GM23338 (cell line): ENCODE results near the gene KIF1A. TPM values are rescaled to one million over a fixed set of nuclear protein-coding genes. Genes with fewer than 3 reads are reported as not detected.
A peak's percentile ranks its signal among the peaks of the same experiment; 100 is the strongest.

ENCODE experiments used
- ATAC-seq: fragments of 200-7000 bp; cut with Tn5 transposase; 3 replicates; pipeline ENCODE4 v1.9.1; 2020
- DNase-seq: peaks from one replicate; pipeline ENCODE4 v3.0.0-alpha.2; 2015; ENCODE audit warnings: low spot score
- H2AFZ ChIP-seq: fragments of 200-600 bp; sonication (generic); 2 replicates; pipeline ENCODE4 v1.8.0; 2016; ENCODE audit warnings: antibody characterized with exemption, mild to moderate bottlenecking, moderate library complexity
- H3F3A ChIP-seq: fragments of 200-600 bp; sonication (generic); replicated peaks from 2 replicates; pipeline ENCODE4 v1.8.0; 2017; ENCODE audit warnings: antibody characterized with exemption, mixed run types, low read depth
- H3K27ac ChIP-seq: fragments of 200-600 bp; sonication (generic); 2 replicates; pipeline ENCODE4 v1.6.1; 2016; ENCODE audit warnings: low read depth
- H3K27me3 ChIP-seq: fragments of 200-600 bp; sonication (generic); 2 replicates; pipeline ENCODE4 v1.8.0; 2016; ENCODE audit warnings: mild to moderate bottlenecking, mixed run types, moderate library complexity; ENCODE audit not compliant: insufficient read depth
- H3K36me3 ChIP-seq: fragments of 200-600 bp; sonication (generic); 2 replicates; pipeline ENCODE4 v1.8.0; 2016; ENCODE audit warnings: mild to moderate bottlenecking; ENCODE audit not compliant: insufficient read depth
- H3K4me1 ChIP-seq: fragments of 200-600 bp; sonication (generic); 2 replicates; pipeline ENCODE4 v1.8.0; 2016; ENCODE audit warnings: mild to moderate bottlenecking, moderate library complexity; ENCODE audit not compliant: insufficient read depth
- H3K4me2 ChIP-seq: fragments of 200-600 bp; sonication (generic); 2 replicates; pipeline ENCODE4 v1.7.1; 2017; ENCODE audit warnings: mixed run types
- H3K4me3 ChIP-seq: fragments of 200-600 bp; sonication (generic); 2 replicates; pipeline ENCODE4 v1.6.1; 2016; ENCODE audit warnings: mixed run types
- H3K79me2 ChIP-seq: fragments of 200-600 bp; sonication (generic); replicated peaks from 2 replicates; pipeline ENCODE4 v1.8.0; 2017; ENCODE audit warnings: mild to moderate bottlenecking; ENCODE audit not compliant: insufficient read depth
- H3K9me2 ChIP-seq: fragments of 200-600 bp; sonication (generic); 2 replicates; pipeline ENCODE4 v1.8.0; 2017; ENCODE audit not compliant: insufficient read depth
- H4K20me1 ChIP-seq: fragments of 200-600 bp; sonication (generic); replicated peaks from 2 replicates; pipeline ENCODE4 v1.8.0; 2017; ENCODE audit warnings: mild to moderate bottlenecking; ENCODE audit not compliant: insufficient read depth
- H3K27ac Mint-ChIP-seq: 2 replicates; pipeline ENCODE4 v1.8.0; 2020; ENCODE audit warnings: inconsistent platforms, mild to moderate bottlenecking, moderate library complexity, mixed read lengths
- H3K27me3 Mint-ChIP-seq: 3 replicates; pipeline ENCODE4 v1.8.0; 2022; ENCODE audit warnings: low read depth, mild to moderate bottlenecking, moderate library complexity, mixed read lengths, inconsistent platforms; ENCODE audit not compliant: insufficient read depth, poor library complexity
- H3K36me3 Mint-ChIP-seq: 3 replicates; pipeline ENCODE4 v1.8.0; 2021; ENCODE audit warnings: low read depth, mild to moderate bottlenecking, inconsistent platforms, moderate library complexity, mixed read lengths
- H3K4me1 Mint-ChIP-seq: 3 replicates; pipeline ENCODE4 v1.8.0; 2020; ENCODE audit warnings: mild to moderate bottlenecking, inconsistent platforms, mixed read lengths
- H3K4me3 Mint-ChIP-seq: 3 replicates; pipeline ENCODE4 v1.8.0; 2021; ENCODE audit warnings: moderate library complexity, mild to moderate bottlenecking, inconsistent platforms, mixed read lengths
- H3K9me3 Mint-ChIP-seq: 3 replicates; pipeline ENCODE4 v1.8.0; 2020; ENCODE audit warnings: moderate library complexity, mild to moderate bottlenecking, inconsistent platforms, mixed read lengths
- CREB1 ChIP-seq: fragments of 250-450 bp; sonication (Bioruptor Pico); IDR thresholded peaks from 2 replicates; pipeline ENCODE4 v1.5.0; 2020; ENCODE audit warnings: low read depth, mild to moderate bottlenecking, moderate library complexity
- EZH2 ChIP-seq: fragments of 200-600 bp; sonication (generic); IDR thresholded peaks from one replicate; pipeline ENCODE4 v1.8.0; 2017; ENCODE audit warnings: antibody characterized with exemption, mild to moderate bottlenecking, low read depth; ENCODE audit not compliant: unreplicated experiment
- JUNB ChIP-seq: IDR thresholded peaks from one replicate; pipeline ENCODE4 v1.6.1; 2016; ENCODE audit warnings: antibody characterized with exemption; ENCODE audit not compliant: unreplicated experiment
- NANOG ChIP-seq: IDR thresholded peaks from 2 replicates; pipeline ENCODE4 v1.6.1; 2016; ENCODE audit warnings: antibody characterized with exemption, borderline replicate concordance
- REST ChIP-seq: IDR thresholded peaks from one replicate; pipeline ENCODE4 v1.6.1; 2018; ENCODE audit warnings: antibody characterized with exemption; ENCODE audit not compliant: unreplicated experiment
- polyA plus RNA-seq: library from polyadenylated mRNA; unstranded; fragments of >200 nt; fragmentation: Nextera tagmentation; extraction: Ambion mirVana; gene quantifications from 2 replicates; pipeline ENCODE4 v1.2.1, GENCODE V29; 2016
- total RNA-seq: library from RNA; depleted of rRNA; stranded (reverse); fragments of >200 nt; shearing (Covaris generic); gene quantifications from 2 replicates; pipeline ENCODE4 v1.2.3, GENCODE V29; 2014
- TF ChIP-seq, protein P1 (sequence below): fragments of 250-450 bp; sonication (Bioruptor Pico); IDR thresholded peaks from 2 replicates; pipeline ENCODE4 v1.5.0; 2020; ENCODE audit warnings: mild to moderate bottlenecking, moderate library complexity

KIF1A gene
- total and polyA plus RNA-seq, 2 experiments from 2014 or later: 169 to 214 TPM

DNA sequence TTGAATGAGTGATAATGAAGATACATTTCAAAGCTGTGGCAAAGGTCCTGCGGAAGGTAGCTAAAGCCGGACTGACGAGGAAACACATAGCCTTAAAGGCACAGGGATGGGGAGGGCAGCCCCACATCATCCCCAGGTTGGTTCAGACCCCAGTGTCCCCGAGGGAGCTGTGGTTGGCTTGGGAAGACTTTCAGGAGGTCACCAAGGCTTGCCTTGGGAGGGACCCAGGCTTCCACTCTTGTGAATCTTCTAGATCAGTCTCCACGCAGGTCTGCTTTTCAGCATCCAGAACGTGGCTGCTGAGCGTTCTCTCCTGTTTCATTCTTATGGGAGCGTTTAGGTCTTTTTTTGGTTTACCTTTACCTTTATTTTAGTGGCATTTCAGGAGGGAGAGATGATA, 16.8 kb downstream of the KIF1A start:
- H3K9me2 ChIP-seq: no peaks in the 10 kb centered on the region
- DNase-seq (no peak), ATAC-seq (no peak)
- TF ChIP-seq REST (no peak), JUNB (no peak), NANOG (no peak), CREB1 (CRISPR knock-in tag) (no peak)
- 0 out of 2 replicates have a peak, but pooled peaks cover 3% of the 10 kb centered on the region for H3F3A ChIP-seq
- H3K36me3 Mint-ChIP-seq: peaks cover 58% of the 10 kb centered on the region
- 0 out of 2 replicates have a peak, but pooled peaks cover 5% of the 10 kb centered on the region for H3K4me1 ChIP-seq
- H4K20me1 ChIP-seq: peaks cover 68% of the 10 kb centered on the region
- no peak overlapping the region for H3K4me2 ChIP-seq
- H3K9me3 Mint-ChIP-seq: no peaks in the 10 kb centered on the region
- no peak overlapping the region for H3K27ac ChIP-seq
- H3K27ac Mint-ChIP-seq: 0 out of 2 replicates have a peak overlapping the region, but pooled peaks have one; percentile 10
- H3K79me2 ChIP-seq: peaks cover 97% of the 10 kb centered on the region
- H3K4me1 Mint-ChIP-seq: peaks cover 53% of the 10 kb centered on the region
- peaks cover 4% of the 10 kb centered on the region for H3K27me3 Mint-ChIP-seq
- H2AFZ ChIP-seq: no peak overlapping the region
- H3K27me3 ChIP-seq: no peaks in the 10 kb centered on the region
- no peak overlapping the region for H3K4me3 Mint-ChIP-seq
- H3K36me3 ChIP-seq: no peaks in the 10 kb centered on the region; the same call in 1 of the 2 replicates
- no peak overlapping the region for H3K4me3 ChIP-seq

DNA sequence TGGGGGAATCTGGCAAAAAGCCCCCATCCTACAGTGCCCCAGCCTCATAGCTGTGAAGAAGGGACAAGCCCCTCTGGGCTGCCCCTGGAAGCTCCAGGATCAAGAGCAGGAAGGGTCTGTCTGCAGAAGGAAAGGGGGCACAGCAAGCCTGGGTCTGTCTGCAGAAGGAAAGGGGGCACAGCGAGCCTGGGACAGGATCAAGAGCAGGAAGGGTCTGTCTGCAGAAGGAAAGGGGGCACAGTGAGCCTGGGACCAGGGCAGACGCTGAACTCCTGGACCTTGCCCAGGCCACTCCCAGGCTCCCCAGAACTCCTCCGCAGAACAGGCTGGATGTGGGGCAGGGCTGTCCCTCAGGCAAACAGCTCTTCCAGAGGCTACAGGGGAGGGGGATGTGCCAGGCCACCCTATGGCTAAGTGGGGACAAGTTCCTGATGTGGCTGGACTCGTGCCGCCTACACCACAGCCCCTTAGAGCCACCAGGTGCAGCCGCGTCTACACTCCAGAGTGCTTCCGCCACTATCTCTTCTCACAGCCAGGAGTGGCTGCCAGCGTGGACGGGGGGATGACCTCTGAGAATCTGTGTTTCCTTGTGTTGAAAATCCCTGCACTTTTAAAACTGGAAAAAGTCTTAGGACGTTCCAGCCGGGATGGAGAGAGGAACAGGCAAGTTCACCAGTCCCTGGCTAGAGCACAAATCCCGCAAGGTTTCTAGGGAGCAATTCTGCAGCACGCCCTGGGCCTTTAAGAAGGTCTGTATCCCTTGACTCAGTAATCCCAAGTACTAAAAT, 20.8 kb downstream of the KIF1A start:
- H3K79me2 ChIP-seq: peaks cover 96% of the 10 kb centered on the region
- no peak overlapping the region for H3K4me3 Mint-ChIP-seq

More for the DNA sequence above, 20.8 kb downstream of the KIF1A start:
- H3K27ac Mint-ChIP-seq: no peak overlapping the region
- no peaks in the 10 kb centered on the region for H3K9me3 Mint-ChIP-seq
- H3K4me1 Mint-ChIP-seq: peaks cover 46% of the 10 kb centered on the region
- TF ChIP-seq, protein P1, sequence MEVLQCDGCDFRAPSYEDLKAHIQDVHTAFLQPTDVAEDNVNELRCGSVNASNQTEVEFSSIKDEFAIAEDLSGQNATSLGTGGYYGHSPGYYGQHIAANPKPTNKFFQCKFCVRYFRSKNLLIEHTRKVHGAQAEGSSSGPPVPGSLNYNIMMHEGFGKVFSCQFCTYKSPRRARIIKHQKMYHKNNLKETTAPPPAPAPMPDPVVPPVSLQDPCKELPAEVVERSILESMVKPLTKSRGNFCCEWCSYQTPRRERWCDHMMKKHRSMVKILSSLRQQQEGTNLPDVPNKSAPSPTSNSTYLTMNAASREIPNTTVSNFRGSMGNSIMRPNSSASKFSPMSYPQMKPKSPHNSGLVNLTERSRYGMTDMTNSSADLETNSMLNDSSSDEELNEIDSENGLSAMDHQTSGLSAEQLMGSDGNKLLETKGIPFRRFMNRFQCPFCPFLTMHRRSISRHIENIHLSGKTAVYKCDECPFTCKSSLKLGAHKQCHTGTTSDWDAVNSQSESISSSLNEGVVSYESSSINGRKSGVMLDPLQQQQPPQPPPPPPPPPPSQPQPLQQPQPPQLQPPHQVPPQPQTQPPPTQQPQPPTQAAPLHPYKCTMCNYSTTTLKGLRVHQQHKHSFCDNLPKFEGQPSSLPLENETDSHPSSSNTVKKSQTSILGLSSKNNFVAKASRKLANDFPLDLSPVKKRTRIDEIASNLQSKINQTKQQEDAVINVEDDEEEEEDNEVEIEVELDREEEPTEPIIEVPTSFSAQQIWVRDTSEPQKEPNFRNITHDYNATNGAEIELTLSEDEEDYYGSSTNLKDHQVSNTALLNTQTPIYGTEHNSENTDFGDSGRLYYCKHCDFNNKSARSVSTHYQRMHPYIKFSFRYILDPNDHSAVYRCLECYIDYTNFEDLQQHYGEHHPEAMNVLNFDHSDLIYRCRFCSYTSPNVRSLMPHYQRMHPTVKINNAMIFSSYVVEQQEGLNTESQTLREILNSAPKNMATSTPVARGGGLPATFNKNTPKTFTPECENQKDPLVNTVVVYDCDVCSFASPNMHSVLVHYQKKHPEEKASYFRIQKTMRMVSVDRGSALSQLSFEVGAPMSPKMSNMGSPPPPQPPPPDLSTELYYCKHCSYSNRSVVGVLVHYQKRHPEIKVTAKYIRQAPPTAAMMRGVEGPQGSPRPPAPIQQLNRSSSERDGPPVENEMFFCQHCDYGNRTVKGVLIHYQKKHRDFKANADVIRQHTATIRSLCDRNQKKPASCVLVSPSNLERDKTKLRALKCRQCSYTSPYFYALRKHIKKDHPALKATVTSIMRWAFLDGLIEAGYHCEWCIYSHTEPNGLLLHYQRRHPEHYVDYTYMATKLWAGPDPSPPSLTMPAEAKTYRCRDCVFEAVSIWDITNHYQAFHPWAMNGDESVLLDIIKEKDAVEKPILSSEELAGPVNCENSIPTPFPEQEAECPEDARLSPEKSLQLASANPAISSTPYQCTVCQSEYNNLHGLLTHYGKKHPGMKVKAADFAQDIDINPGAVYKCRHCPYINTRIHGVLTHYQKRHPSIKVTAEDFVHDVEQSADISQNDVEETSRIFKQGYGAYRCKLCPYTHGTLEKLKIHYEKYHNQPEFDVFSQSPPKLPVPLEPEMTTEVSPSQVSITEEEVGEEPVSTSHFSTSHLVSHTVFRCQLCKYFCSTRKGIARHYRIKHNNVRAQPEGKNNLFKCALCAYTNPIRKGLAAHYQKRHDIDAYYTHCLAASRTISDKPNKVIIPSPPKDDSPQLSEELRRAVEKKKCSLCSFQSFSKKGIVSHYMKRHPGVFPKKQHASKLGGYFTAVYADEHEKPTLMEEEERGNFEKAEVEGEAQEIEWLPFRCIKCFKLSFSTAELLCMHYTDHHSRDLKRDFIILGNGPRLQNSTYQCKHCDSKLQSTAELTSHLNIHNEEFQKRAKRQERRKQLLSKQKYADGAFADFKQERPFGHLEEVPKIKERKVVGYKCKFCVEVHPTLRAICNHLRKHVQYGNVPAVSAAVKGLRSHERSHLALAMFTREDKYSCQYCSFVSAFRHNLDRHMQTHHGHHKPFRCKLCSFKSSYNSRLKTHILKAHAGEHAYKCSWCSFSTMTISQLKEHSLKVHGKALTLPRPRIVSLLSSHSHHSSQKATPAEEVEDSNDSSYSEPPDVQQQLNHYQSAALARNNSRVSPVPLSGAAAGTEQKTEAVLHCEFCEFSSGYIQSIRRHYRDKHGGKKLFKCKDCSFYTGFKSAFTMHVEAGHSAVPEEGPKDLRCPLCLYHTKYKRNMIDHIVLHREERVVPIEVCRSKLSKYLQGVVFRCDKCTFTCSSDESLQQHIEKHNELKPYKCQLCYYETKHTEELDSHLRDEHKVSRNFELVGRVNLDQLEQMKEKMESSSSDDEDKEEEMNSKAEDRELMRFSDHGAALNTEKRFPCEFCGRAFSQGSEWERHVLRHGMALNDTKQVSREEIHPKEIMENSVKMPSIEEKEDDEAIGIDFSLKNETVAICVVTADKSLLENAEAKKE (CRISPR knock-in tag): no peak
- TF ChIP-seq EZH2: no peak
- H3K4me2 ChIP-seq: no peak overlapping the region
- H3F3A ChIP-seq: 0 out of 2 replicates have a peak, but pooled peaks cover 3% of the 10 kb centered on the region
- H4K20me1 ChIP-seq: peaks cover 63% of the 10 kb centered on the region
- H3K9me2 ChIP-seq: no peaks in the 10 kb centered on the region
- DNase-seq (no peak), ATAC-seq (no peak; the same call in 1 of the 3 replicates)
- no peak overlapping the region for H3K4me3 ChIP-seq
- H3K27me3 Mint-ChIP-seq: peaks cover 6% of the 10 kb centered on the region
- no peak overlapping the region for H3K27ac ChIP-seq
- H3K36me3 ChIP-seq: peaks cover 9% of the 10 kb centered on the region; the same call in 1 of the 2 replicates
- H3K4me1 ChIP-seq: 0 out of 2 replicates have a peak, but pooled peaks cover 5% of the 10 kb centered on the region
- H3K36me3 Mint-ChIP-seq: peaks cover 67% of the 10 kb centered on the region
- H2AFZ ChIP-seq: no peak overlapping the region
- H3K27me3 ChIP-seq: no peaks in the 10 kb centered on the region
